ENCODE measurements around the gene PCDH17.

DNA sequence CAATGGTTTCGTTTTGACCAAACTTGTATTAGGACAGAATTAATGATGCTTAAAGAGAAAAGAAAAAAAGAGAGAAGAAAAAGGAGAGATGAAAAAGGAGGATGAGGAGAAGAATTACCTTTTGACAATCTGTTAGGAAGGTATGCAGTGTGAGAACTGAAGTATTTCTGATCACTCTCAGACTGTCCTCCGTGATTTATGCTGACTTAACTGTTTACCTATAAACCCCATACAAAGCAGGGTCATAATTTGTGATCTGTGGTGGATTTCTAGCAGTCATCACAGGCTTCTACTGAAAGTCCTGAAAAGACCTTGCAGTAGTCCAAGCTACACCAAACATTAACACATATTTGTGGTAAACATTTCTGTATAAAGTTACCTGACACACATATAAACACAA lies 93.9 kb downstream of the PCDH17 start:
- no peak for TF ChIP-seq NR2C2 (CRISPR knock-in tag; IDR thresholded peaks at IDR 0.05)
- TF ChIP-seq, protein P1, sequence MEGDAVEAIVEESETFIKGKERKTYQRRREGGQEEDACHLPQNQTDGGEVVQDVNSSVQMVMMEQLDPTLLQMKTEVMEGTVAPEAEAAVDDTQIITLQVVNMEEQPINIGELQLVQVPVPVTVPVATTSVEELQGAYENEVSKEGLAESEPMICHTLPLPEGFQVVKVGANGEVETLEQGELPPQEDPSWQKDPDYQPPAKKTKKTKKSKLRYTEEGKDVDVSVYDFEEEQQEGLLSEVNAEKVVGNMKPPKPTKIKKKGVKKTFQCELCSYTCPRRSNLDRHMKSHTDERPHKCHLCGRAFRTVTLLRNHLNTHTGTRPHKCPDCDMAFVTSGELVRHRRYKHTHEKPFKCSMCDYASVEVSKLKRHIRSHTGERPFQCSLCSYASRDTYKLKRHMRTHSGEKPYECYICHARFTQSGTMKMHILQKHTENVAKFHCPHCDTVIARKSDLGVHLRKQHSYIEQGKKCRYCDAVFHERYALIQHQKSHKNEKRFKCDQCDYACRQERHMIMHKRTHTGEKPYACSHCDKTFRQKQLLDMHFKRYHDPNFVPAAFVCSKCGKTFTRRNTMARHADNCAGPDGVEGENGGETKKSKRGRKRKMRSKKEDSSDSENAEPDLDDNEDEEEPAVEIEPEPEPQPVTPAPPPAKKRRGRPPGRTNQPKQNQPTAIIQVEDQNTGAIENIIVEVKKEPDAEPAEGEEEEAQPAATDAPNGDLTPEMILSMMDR (IDR thresholded peaks at IDR 0.05), result no peak
- TF ChIP-seq, protein P2, sequence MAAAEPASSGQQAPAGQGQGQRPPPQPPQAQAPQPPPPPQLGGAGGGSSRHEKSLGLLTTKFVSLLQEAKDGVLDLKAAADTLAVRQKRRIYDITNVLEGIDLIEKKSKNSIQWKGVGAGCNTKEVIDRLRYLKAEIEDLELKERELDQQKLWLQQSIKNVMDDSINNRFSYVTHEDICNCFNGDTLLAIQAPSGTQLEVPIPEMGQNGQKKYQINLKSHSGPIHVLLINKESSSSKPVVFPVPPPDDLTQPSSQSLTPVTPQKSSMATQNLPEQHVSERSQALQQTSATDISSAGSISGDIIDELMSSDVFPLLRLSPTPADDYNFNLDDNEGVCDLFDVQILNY (CRISPR knock-in tag; IDR thresholded peaks at IDR 0.05), result no peak

Measured in WTC11 (cell line).